HCT116 (cell line): ENCODE results near the gene SEMA3E. TPM values are rescaled to one million over a fixed set of nuclear protein-coding genes. Genes with fewer than 3 reads are reported as not detected.

Source experiments
- ATAC-seq: fragments of 200-7000 bp; cut with Tn5 transposase; 2 replicates; pipeline ENCODE4 v1.9.1; 2020; ENCODE audit warnings: mild to moderate bottlenecking, moderate library complexity
- BruUV-seq: library from RNA; stranded (reverse); fragments of 400-500 nt; replicated peaks from 2 replicates; lab custom pipeline; 2021; lab: Mats Ljungman, UMichigan
- CTCF ChIA-PET: fragments of 300-600 bp; sonication (Branson Sonifier 250); formaldehyde crosslinking; loops from one replicate; lab custom pipeline; 2021; ENCODE audit warnings: antibody characterized with exemption; lab: Charles Lee
- POLR2A ChIA-PET: fragments of 300-600, 350-600 bp; sonication (Branson Sonifier 250); formaldehyde crosslinking; loops from one replicate; lab custom pipeline; 2021; ENCODE audit warnings: antibody characterized with exemption; lab: Charles Lee
- RAD21 ChIA-PET, 2 experiments: fragments of 300-600 bp; sonication (Branson Sonifier 250); formaldehyde crosslinking; loops; one replicate each; lab custom pipeline; 2023; ENCODE audit warnings: low total read pairs in 2 of 2; ENCODE audit not compliant: uncharacterized antibody in 2 of 2, unreplicated experiment in 2 of 2, low non-redundant PET in 1 of 2; lab: Charles Lee
- DNase-seq: peaks from one replicate; pipeline ENCODE4 v3.0.0-alpha.2; 2010; ENCODE audit warnings: low read depth, low spot score
- H2AFZ ChIP-seq: fragments of 200-600 bp; shearing (Covaris generic), sonication (generic); 2 replicates; pipeline ENCODE4 v1.6.1; 2017; ENCODE audit warnings: low read depth, mixed run types, mixed read lengths, antibody characterized with exemption, low read length; ENCODE audit not compliant: poor library complexity, severe bottlenecking
- H3K27ac ChIP-seq: 2 replicates; pipeline ENCODE4 v1.5.1; 2012; ENCODE audit warnings: low read depth, low read length
- H3K27me3 ChIP-seq: fragments of 200-600 bp; sonication (generic); 2 replicates; pipeline ENCODE4 v1.6.1; 2016; ENCODE audit warnings: mixed run types, low read length, mixed read lengths; ENCODE audit not compliant: insufficient read depth
- H3K36me3 ChIP-seq, 2 experiments: fragments of 200-500 bp in 1 of 2; fragments of 200-600 bp in 1 of 2; sonication (Bioruptor generic) in 1 of 2; sonication (generic) in 1 of 2; 2 replicates each; pipeline versions ENCODE4 v1.5.1 to v1.6.1; 2014 to 2016; ENCODE audit warnings: low read length in 2 of 2, inconsistent platforms in 1 of 2, mixed read lengths in 1 of 2, mixed run types in 1 of 2; ENCODE audit not compliant: insufficient read depth in 2 of 2, control insufficient read depth in 1 of 2
- H3K4me1 ChIP-seq, 2 experiments: fragments of 200-600 bp in 1 of 2; sonication (generic) in 1 of 2; 2 replicates each; pipeline versions ENCODE4 v1.5.1 to v1.6.1; 2012 to 2017; ENCODE audit warnings: low read length in 2 of 2, inconsistent platforms in 1 of 2, mild to moderate bottlenecking in 1 of 2, mixed read lengths in 1 of 2, mixed run types in 1 of 2, moderate library complexity in 1 of 2; ENCODE audit not compliant: insufficient read depth in 2 of 2, control insufficient read depth in 1 of 2
- H3K4me2 ChIP-seq: fragments of 200-600 bp; sonication (generic); 2 replicates; pipeline ENCODE4 v1.6.1; 2017; ENCODE audit warnings: mixed run types, low read length, mixed read lengths
- H3K4me3 ChIP-seq, 2 experiments: fragments of 200-600 bp in 1 of 2; sonication (generic) in 1 of 2; replicated peaks in 1 of 2; 2 replicates each; pipeline ENCODE4 v1.5.1; 2011 to 2016; ENCODE audit warnings: low read length in 2 of 2, control low read depth in 1 of 2, low read depth in 1 of 2, mild to moderate bottlenecking in 1 of 2, mixed read lengths in 1 of 2, mixed run types in 1 of 2
- H3K79me2 ChIP-seq: fragments of 200-600 bp; sonication (generic); 2 replicates; pipeline ENCODE4 v1.6.1; 2017; ENCODE audit warnings: mild to moderate bottlenecking, mixed run types, low read length, moderate library complexity, mixed read lengths; ENCODE audit not compliant: insufficient read depth
- H3K9ac ChIP-seq: fragments of 200-600 bp; sonication (generic); 2 replicates; pipeline ENCODE4 v1.6.1; 2016; ENCODE audit warnings: low read length, mixed read lengths
- H3K9me2 ChIP-seq: fragments of 200-600 bp; sonication (generic), shearing (Covaris generic); 2 replicates; pipeline ENCODE4 v1.6.1; 2017; ENCODE audit warnings: mixed run types, mild to moderate bottlenecking, moderate library complexity; ENCODE audit not compliant: insufficient read depth
- H3K9me3 ChIP-seq, 2 experiments: fragments of 200-500 bp in 1 of 2; fragments of 200-600 bp in 1 of 2; sonication (Bioruptor generic) in 1 of 2; sonication (generic) in 1 of 2; 2 replicates each; pipeline ENCODE4 v1.6.1; 2014 to 2017; ENCODE audit warnings: low read length in 2 of 2, mixed read lengths in 2 of 2, inconsistent platforms in 1 of 2, low read depth in 1 of 2, mild to moderate bottlenecking in 1 of 2, mixed run types in 1 of 2, moderate library complexity in 1 of 2; ENCODE audit not compliant: control insufficient read depth in 1 of 2, insufficient read depth in 1 of 2
- H4K20me1 ChIP-seq: fragments of 200-600 bp; sonication (generic), shearing (Covaris generic); 2 replicates; pipeline ENCODE4 v1.6.1; 2017; ENCODE audit warnings: mixed run types, mild to moderate bottlenecking, moderate library complexity; ENCODE audit not compliant: insufficient read depth
- CEBPB ChIP-seq: IDR thresholded peaks from 2 replicates; pipeline ENCODE4 v1.6.1; 2012; ENCODE audit warnings: low read depth
- EGR1 ChIP-seq: IDR thresholded peaks from 2 replicates; pipeline ENCODE4 v1.6.1; 2012; ENCODE audit warnings: low read depth
- EZH2phosphoT487 ChIP-seq: fragments of 200-600 bp; IDR thresholded peaks from 2 replicates; pipeline ENCODE4 v1.6.1; 2018; ENCODE audit warnings: antibody characterized with exemption, borderline replicate concordance
- JUND ChIP-seq: IDR thresholded peaks from 2 replicates; pipeline ENCODE4 v1.6.1; 2012
- POLR2A ChIP-seq: IDR thresholded peaks from 2 replicates; pipeline ENCODE4 v1.7.0; 2011; ENCODE audit warnings: borderline replicate concordance; ENCODE audit not compliant: insufficient read depth, insufficient read length; ENCODE audit errors: extremely low read depth
- POLR2AphosphoS5 ChIP-seq: IDR thresholded peaks from 2 replicates; pipeline ENCODE4 v1.6.1; 2011; ENCODE audit warnings: mild to moderate bottlenecking, low read depth, low read length, moderate library complexity
- RAD21 ChIP-seq: IDR thresholded peaks from 2 replicates; pipeline ENCODE4 v1.6.1; 2012; ENCODE audit warnings: low read depth, mild to moderate bottlenecking
- SP1 ChIP-seq: IDR thresholded peaks from 2 replicates; pipeline ENCODE4 v1.6.1; 2012; ENCODE audit warnings: low read depth
- SRF ChIP-seq: IDR thresholded peaks from 2 replicates; pipeline ENCODE4 v1.6.1; 2012; ENCODE audit warnings: low read depth
- ZNF274 ChIP-seq: fragments of 200-500 bp; sonication (Bioruptor generic); IDR thresholded peaks from 2 replicates; pipeline ENCODE4 v1.6.1; 2014; ENCODE audit warnings: mild to moderate bottlenecking, low read depth, low read length, inconsistent platforms
- intact Hi-C: fragments of 100-400 bp; cut with micrococcal nuclease; formaldehyde crosslinking; loops from 2 replicates; pipeline ENCODE4 v1.10.0; 2022
- total RNA-seq: library from RNA; stranded (reverse); gene quantifications from one replicate; pipeline ENCODE4 v1.2.1, GENCODE V29; 2021; ENCODE audit not compliant: unreplicated experiment
- TF ChIP-seq, protein P1 (sequence below): IDR thresholded peaks from 2 replicates; pipeline ENCODE4 v1.6.1; 2012
- TF ChIP-seq, protein P2 (sequence below): IDR thresholded peaks from 2 replicates; pipeline ENCODE4 v1.6.1; 2012

The SEMA3E gene
- total RNA-seq, 1 experiment from 2014 or later = 1.6 TPM

DNA sequence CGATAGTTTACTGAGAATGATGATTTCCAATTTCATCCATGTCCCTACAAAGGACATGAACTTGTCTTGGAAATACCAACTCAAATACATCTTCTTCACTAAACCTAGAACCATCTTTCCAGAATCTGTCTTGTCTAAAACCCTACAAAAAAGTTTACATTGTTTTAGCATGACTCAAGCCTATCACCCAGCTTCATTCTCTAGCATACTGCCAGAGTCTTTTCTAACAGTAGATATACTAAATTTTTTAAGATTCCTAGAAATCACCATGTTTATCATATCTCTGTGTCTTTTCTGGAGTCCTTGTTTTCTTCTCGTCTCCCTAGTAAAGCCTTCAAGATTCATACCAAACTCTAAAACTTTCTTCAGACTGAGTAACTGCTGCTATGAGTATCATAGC is 129.7 kb downstream of the SEMA3E start:
- TF ChIP-seq JUND = no peak
- no peak for TF ChIP-seq RAD21
- no peak for TF ChIP-seq ZNF274
- TF ChIP-seq SP1 = no peak

DNA sequence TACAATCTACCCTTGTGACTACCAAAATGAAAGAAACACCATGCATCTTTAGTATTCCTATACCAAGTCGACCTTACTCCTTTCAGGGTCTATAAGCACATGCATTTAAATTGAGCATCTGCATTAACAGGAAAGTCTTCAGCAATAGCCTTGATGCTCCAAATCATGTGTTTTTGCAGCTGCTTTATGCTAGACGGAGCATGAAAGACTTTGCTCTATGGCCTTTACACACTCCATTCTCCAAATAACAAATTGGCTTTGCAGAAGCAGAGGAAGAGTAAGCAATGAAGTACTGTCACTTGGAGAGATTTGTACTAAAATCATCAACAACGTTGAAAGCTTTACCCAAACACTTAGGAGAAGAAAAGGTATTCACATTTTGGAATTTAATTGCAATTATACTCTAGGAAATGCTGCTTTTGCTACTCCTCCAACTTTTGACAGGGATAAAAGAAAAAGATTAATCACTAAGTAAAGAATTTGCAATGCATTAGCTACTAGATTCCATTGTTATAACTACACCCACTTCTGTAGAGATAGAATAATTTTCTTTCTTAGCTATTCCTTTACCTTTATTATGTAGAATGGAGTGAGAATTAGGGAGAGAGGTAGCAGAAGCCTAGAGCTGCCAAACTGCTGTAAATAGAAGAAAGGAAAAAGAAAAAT is 131.8 kb downstream of the SEMA3E start:
- TF ChIP-seq POLR2AphosphoS5 = no peak
- TF ChIP-seq POLR2A = no peak
- no peak for TF ChIP-seq RAD21
- TF ChIP-seq EZH2phosphoT487 = no peak
- TF ChIP-seq SRF = no peak
- TF ChIP-seq CEBPB = no peak
- TF ChIP-seq, protein P1, sequence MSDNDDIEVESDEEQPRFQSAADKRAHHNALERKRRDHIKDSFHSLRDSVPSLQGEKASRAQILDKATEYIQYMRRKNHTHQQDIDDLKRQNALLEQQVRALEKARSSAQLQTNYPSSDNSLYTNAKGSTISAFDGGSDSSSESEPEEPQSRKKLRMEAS = no peak
- TF ChIP-seq, protein P2, sequence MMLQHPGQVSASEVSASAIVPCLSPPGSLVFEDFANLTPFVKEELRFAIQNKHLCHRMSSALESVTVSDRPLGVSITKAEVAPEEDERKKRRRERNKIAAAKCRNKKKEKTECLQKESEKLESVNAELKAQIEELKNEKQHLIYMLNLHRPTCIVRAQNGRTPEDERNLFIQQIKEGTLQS = no peak
- no peak for TF ChIP-seq EGR1
- no peak overlapping the region for H3K4me2 ChIP-seq
- H3K9me2 ChIP-seq = no peaks in the 10 kb centered on the region
- no TSS peak for BruUV-seq
- no peak overlapping the region for H2AFZ ChIP-seq
- intact Hi-C loops = no loop called here
- RAD21 ChIA-PET = no interaction called here
- H3K9ac ChIP-seq = no peak overlapping the region
- POLR2A ChIA-PET = no interaction called here
- CTCF ChIA-PET = no interaction called here
- no peaks in the 10 kb centered on the region for H4K20me1 ChIP-seq
- no peaks in the 10 kb centered on the region for H3K36me3 ChIP-seq
- ATAC-seq (no peak), DNase-seq (no peak)
- H3K27ac ChIP-seq = no peak overlapping the region
- no peaks in the 10 kb centered on the region for H3K4me1 ChIP-seq
- H3K9me3 ChIP-seq = no peaks in the 10 kb centered on the region
- no peaks in the 10 kb centered on the region for H3K27me3 ChIP-seq
- H3K79me2 ChIP-seq = no peaks in the 10 kb centered on the region
- no peak overlapping the region for H3K4me3 ChIP-seq

More for the DNA sequence above, 129.7 kb downstream of the SEMA3E start:
- Histone ChIP-seq H3K79me2 (no peaks in the 10 kb centered on the region), H3K27me3 (no peaks in the 10 kb centered on the region), H3K4me3 (no peak overlapping the region), H4K20me1 (no peaks in the 10 kb centered on the region), H3K9me2 (no peaks in the 10 kb centered on the region), H3K9me3 (no peaks in the 10 kb centered on the region), H3K36me3 (no peaks in the 10 kb centered on the region), H3K27ac (no peak overlapping the region), H3K4me1 (no peaks in the 10 kb centered on the region), H3K9ac (no peak overlapping the region), H2AFZ (no peak overlapping the region), H3K4me2 (no peak overlapping the region)
- BruUV-seq = no TSS peak
- DNase-seq (no peak), ATAC-seq (no peak)
- intact Hi-C loops = no loop called here
- CTCF ChIA-PET = no interaction called here
- RAD21 ChIA-PET = no interaction called here
- POLR2A ChIA-PET = no interaction called here
